Esophagus muscularis mucosa (tissue), 4 donors: Measurements from ENCODE around the gene MED4. TPM values are rescaled to one million over a fixed set of nuclear protein-coding genes. Genes with fewer than 3 reads are reported as not detected.

Experiments used
- DNase-seq: peaks from one replicate; pipeline ENCODE4 v3.0.0-alpha.2; 2017; ENCODE audit errors: extremely low spot score
- H3K27ac ChIP-seq, 4 donors: fragments of 200-600 bp; sonication (generic); replicated peaks in 1 of 4; 1 replicate in 3 of 4; 2 replicates in 1 of 4; pipeline ENCODE4 v1.5.1; 2016 to 2019; ENCODE audit warnings: mild to moderate bottlenecking in 1 of 4
- H3K27me3 ChIP-seq, 4 donors: fragments of 200-600 bp; sonication (generic); one replicate each; pipeline versions ENCODE4 v1.5.1 to v1.6.0; 2016 to 2019
- H3K36me3 ChIP-seq, 4 donors: fragments of 200-600 bp; sonication (generic); one replicate each; pipeline ENCODE4 v1.5.1; 2016 to 2019
- H3K4me1 ChIP-seq, 4 donors: fragments of 200-600 bp; sonication (generic); one replicate each; pipeline ENCODE4 v1.5.1; 2016 to 2019
- H3K4me3 ChIP-seq, 4 donors: fragments of 200-600 bp; sonication (generic); 1 replicate in 2 of 4; 2 replicates in 2 of 4; pipeline ENCODE4 v1.5.1; 2016 to 2019; ENCODE audit warnings: mild to moderate bottlenecking in 4 of 4, moderate library complexity in 1 of 4
- H3K9me3 ChIP-seq, 4 donors: fragments of 200-600 bp; sonication (generic); 1 replicate in 3 of 4; 2 replicates in 1 of 4; pipeline ENCODE4 v1.5.1; 2016 to 2019
- CTCF ChIP-seq, 3 experiments: fragments of 200-600 bp in 2 of 3; fragments of 450-650 bp in 1 of 3; sonication (generic) in 2 of 3; IDR thresholded peaks; one replicate each; pipeline ENCODE4 v1.5.1; 2017 to 2019; ENCODE audit warnings: antibody characterized with exemption in 3 of 3, mild to moderate bottlenecking in 2 of 3, moderate library complexity in 1 of 3
- EP300 ChIP-seq: sonication (generic); formaldehyde crosslinking; IDR thresholded peaks from one replicate; pipeline ENCODE4 v1.6.1; 2017; ENCODE audit warnings: antibody characterized with exemption
- POLR2A ChIP-seq: fragments of 450-650 bp; IDR thresholded peaks from one replicate; pipeline ENCODE4 v1.6.1; 2017; ENCODE audit warnings: antibody characterized with exemption, moderate library complexity, mild to moderate bottlenecking, low read depth
- POLR2AphosphoS5 ChIP-seq, 2 donors: sonication (generic); formaldehyde crosslinking; IDR thresholded peaks; one replicate each; pipeline ENCODE4 v1.6.1; 2017; ENCODE audit warnings: antibody characterized with exemption in 2 of 2
- WGBS: methylation state at CpG from one replicate; pipeline ENCODE4 v1.1.5; 2018; 5-methylcytosine and 5-hydroxymethylcytosine counted together
- intact Hi-C: fragments of 100-400 bp; cut with DNase I; formaldehyde crosslinking; loops from one replicate; pipeline ENCODE4 v1.15.1; 2023
- total RNA-seq, 4 donors: library from RNA; depleted of rRNA; stranded (reverse); fragments of >200 nt; gene quantifications; one replicate each; pipeline versions ENCODE4 v1.1.0 to v1.2.1, GENCODE V29; 2016

Gene MED4
- total RNA-seq, 4 donors from 2014 or later, result 32.0 to 42.1 (median 37.1) TPM

GRCh38 chr13:48081739-48082138 lies 13.2 kb downstream of the MED4 start:
- H3K4me1 ChIP-seq, result no peaks in the 10 kb centered on the region
- WGBS, result 95% methylated on average over 4 of the region's 4 CpGs
- H3K36me3 ChIP-seq, result peaks cover 44 to 86% (median 67%) of the 10 kb centered on the region in 4 donors
- no peak overlapping the region for H3K27ac ChIP-seq
- no peaks in the 10 kb centered on the region for H3K9me3 ChIP-seq
- no peak overlapping the region for H3K4me3 ChIP-seq
- no peak for DNase-seq
- TF ChIP-seq POLR2AphosphoS5 (IDR thresholded peaks at IDR 0.05), result no peak
- no peaks in the 10 kb centered on the region for H3K27me3 ChIP-seq
- intact Hi-C loops, result no loop called here

DNA sequence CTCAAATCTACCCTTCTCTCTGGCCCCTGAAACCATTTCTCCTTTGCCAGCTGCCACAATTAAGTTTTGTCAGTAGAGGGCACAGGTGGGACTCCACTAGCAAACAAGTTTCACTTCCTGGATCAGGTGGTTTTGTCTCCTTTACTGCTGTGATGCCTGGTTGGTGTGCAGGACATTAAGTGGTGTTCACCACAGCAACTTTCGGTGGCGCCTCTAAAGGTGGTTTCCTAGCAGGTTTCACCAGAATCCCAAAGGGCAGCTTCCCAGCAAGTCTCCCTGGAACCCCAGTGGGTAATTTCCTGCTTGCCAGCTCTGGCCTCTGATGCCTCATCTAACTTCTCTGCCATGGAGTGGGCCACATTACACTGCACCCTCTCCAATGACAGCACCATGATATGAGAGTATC lies 16.6 kb downstream of the MED4 start:
- intact Hi-C loops, result no loop called here
- Histone ChIP-seq H3K27me3 (no peaks in the 10 kb centered on the region), H3K4me3 (no peak overlapping the region), H3K9me3 (no peaks in the 10 kb centered on the region), H3K27ac (no peak overlapping the region), H3K4me1 (no peaks in the 10 kb centered on the region), H3K36me3 (peaks cover 45 to 98% (median 87%) of the 10 kb centered on the region in 4 donors)
- no peak for DNase-seq
- TF ChIP-seq EP300 (no peak), POLR2A (no peak), CTCF (IDR thresholded peaks at IDR 0.05) (peak in 1 of 3 experiments; percentile 2), POLR2AphosphoS5 (IDR thresholded peaks at IDR 0.05) (no peak)
- 50% methylated on average over 2 of the region's 2 CpGs for WGBS

- WGBS, result 95% methylated on average over 2 of the region's 2 CpGs
- TF ChIP-seq POLR2AphosphoS5 (IDR thresholded peaks at IDR 0.05) (no peak), EP300 (no peak), CTCF (IDR thresholded peaks at IDR 0.05) (no peak), POLR2A (no peak)
- Histone ChIP-seq H3K9me3 (peaks cover 0 to 28% (median 7%) of the 10 kb centered on the region in 4 donors), H3K27me3 (no peaks in the 10 kb centered on the region), H3K36me3 (peaks cover 51 to 100% (median 88%) of the 10 kb centered on the region in 4 donors), H3K4me3 (no peak overlapping the region), H3K4me1 (no peaks in the 10 kb centered on the region), H3K27ac (no peak overlapping the region)
- intact Hi-C loops, result no loop called here
- DNase-seq, result no peak
Observed at GRCh38 chr13:48074006-48074405, 20.9 kb downstream of the MED4 start.

- DNase-seq, result no peak
- Histone ChIP-seq H3K4me3 (no peak overlapping the region), H3K27me3 (no peaks in the 10 kb centered on the region), H3K36me3 (peaks cover 47 to 100% (median 82%) of the 10 kb centered on the region in 4 donors), H3K4me1 (no peaks in the 10 kb centered on the region), H3K9me3 (peaks cover 0 to 33% (median 7%) of the 10 kb centered on the region in 4 donors), H3K27ac (no peak overlapping the region)
- no peak for TF ChIP-seq CTCF (IDR thresholded peaks at IDR 0.05)
- TF ChIP-seq POLR2A, result no peak
- TF ChIP-seq EP300, result no peak
- no peak for TF ChIP-seq POLR2AphosphoS5 (IDR thresholded peaks at IDR 0.05)
- 97% methylated on average over 2 of the region's 2 CpGs for WGBS
- intact Hi-C loops, result no loop called here
Observed at GRCh38 chr13:48072787-48073186, 22.1 kb downstream of the MED4 start.

DNA sequence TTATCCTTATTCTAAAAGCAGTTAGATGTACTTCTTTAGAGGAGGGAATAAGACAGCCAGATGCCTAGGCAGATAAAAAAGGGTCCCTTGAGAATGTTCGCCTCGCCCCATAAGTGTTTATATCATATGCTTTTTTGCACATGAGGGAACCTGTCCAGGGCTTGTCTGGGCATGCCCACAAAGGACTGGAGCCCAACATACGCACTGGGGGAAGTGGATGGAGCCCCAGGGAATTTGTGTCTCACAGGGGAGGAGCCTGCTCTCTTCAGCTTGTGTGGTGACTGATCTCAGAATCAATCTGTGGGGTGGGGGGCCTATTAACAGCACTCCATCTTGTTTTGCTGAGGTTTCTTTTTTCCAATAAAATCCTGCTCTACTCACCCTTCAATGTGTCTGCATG lies 22.6 kb downstream of the MED4 start:
- WGBS, result 98% methylated on average over 3 of the region's 3 CpGs
- no peak overlapping the region for H3K27ac ChIP-seq
- no peak for TF ChIP-seq POLR2A
- TF ChIP-seq EP300, result no peak
- TF ChIP-seq POLR2AphosphoS5 (IDR thresholded peaks at IDR 0.05), result no peak
- no peak for TF ChIP-seq CTCF (IDR thresholded peaks at IDR 0.05)
- peaks cover 0 to 33% (median 7%) of the 10 kb centered on the region in 4 donors for H3K9me3 ChIP-seq
- no peak overlapping the region for H3K4me3 ChIP-seq
- no peak for DNase-seq
- peaks cover 45 to 100% (median 80%) of the 10 kb centered on the region in 4 donors for H3K36me3 ChIP-seq
- no peaks in the 10 kb centered on the region for H3K27me3 ChIP-seq
- H3K4me1 ChIP-seq, result no peaks in the 10 kb centered on the region
- intact Hi-C loops, result no loop called here
